LNCaP clone FGC (cell line): ENCODE data around the gene CCDC157.

Experiments used
- DNase-seq: peaks from one replicate; pipeline ENCODE4 v3.0.0-alpha.2; 2011; ENCODE audit warnings: low read depth
- H3K4me3 ChIP-seq: 2 replicates; pipeline ENCODE4 v1.5.1; 2011; ENCODE audit warnings: mild to moderate bottlenecking, low read depth, low read length, control low read depth
- TF ChIP-seq, protein P1 (sequence below): IDR thresholded peaks from 2 replicates; pipeline ENCODE4 v1.5.1; 2012; ENCODE audit warnings: mild to moderate bottlenecking; ENCODE audit not compliant: control insufficient read depth, insufficient read depth; ENCODE audit errors: extremely low read depth

CCDC157 gene

DNA sequence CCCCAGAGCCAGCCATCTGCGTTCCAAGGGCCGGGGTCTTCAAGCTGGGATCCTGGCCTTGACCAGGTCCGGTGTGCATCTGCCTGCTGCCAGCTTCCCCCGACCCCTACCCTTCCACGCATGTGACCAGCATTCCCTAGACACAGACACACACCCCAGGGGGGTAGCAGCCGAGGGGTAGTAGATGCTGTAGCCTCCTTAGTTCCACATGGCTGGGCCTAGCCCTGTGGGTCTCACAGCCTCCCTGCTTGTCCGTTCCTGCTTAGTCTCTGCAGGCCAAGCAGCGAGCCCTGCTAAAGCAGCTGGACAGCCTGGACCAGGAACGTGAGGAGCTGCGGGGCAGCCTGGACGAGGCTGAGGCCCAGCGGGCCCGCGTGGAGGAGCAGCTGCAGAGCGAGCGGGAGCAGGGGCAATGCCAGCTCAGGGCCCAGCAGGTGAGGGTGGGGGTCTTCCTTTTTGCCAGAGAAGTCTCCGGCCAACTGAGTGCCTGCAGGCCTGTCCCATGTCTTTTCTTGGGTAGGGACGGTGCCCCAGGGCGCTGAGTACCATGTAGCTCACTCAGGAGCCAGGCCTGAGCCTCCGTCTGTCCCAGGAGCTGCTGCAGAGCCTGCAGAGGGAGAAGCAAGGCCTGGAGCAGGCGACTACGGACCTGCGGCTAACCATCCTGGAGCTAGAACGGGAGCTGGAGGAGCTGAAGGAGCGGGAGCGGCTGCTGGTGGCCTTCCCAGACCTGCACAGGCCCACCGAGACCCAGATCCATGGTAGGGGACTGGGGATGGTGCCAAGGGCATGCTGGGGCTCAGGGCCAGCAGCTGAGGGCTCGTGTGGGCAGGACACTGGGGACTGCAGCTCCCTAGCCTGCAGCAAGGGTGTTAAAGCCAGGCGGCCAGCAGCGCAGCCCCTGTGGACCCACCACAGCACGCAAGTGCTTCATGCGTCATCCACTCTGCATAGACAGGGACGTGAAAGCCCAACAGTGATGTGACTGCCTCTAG, 16.8 kb downstream of the CCDC157 start:
- DNase-seq: no peak
- TF ChIP-seq, protein P1, sequence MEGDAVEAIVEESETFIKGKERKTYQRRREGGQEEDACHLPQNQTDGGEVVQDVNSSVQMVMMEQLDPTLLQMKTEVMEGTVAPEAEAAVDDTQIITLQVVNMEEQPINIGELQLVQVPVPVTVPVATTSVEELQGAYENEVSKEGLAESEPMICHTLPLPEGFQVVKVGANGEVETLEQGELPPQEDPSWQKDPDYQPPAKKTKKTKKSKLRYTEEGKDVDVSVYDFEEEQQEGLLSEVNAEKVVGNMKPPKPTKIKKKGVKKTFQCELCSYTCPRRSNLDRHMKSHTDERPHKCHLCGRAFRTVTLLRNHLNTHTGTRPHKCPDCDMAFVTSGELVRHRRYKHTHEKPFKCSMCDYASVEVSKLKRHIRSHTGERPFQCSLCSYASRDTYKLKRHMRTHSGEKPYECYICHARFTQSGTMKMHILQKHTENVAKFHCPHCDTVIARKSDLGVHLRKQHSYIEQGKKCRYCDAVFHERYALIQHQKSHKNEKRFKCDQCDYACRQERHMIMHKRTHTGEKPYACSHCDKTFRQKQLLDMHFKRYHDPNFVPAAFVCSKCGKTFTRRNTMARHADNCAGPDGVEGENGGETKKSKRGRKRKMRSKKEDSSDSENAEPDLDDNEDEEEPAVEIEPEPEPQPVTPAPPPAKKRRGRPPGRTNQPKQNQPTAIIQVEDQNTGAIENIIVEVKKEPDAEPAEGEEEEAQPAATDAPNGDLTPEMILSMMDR: no peak
- no peak overlapping the region for H3K4me3 ChIP-seq

DNA sequence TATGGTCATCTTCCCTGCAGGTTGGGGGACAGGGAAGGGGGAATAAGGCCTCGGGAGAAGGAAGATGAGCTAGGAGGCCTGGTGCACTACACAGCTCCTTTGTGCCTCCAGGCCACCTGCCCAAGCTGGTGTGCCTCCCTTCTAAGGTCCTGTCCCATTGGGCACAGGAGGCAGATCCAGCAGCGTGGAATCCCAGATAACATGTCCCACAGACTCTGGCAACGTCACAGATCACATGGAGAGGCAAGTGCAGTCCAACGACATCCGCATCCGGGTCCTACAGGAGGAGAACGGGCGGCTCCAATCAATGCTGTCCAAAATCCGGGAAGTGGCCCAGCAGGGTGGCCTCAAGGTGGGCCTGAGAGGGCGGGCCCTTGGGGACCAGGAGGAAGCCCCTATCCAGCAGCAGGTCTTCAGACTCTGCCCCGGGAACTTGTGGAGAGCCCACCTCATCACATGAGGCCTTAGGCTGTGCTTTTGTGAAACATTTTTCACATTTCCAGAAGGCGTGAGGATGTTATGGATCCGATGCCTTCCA, 18.6 kb downstream of the CCDC157 start:
- no peak for DNase-seq
- H3K4me3 ChIP-seq: no peak overlapping the region
- TF ChIP-seq, protein P1: no peak

DNA sequence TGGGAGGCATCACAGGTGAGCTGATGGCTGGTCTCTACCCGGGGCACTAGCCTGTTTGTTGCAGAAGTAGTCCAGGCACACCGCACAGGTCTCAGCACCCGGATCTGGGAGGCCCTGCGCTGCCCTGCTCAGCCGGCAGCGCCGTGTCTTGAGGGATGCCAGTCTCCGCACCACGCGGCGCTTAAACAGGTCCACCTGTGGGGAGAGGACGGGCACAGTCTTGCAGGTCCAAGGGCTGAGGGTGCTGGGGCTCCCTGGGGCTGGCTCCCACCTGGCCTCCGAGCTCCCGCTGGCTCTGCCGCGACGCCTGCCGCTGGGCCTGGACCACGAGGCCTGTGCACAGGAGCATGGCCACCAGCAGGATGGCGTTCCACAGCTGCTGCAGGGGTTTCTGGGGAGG, 23.2 kb downstream of the CCDC157 start:
- no peak for DNase-seq
- TF ChIP-seq, protein P1: no peak
- no peak overlapping the region for H3K4me3 ChIP-seq

DNA sequence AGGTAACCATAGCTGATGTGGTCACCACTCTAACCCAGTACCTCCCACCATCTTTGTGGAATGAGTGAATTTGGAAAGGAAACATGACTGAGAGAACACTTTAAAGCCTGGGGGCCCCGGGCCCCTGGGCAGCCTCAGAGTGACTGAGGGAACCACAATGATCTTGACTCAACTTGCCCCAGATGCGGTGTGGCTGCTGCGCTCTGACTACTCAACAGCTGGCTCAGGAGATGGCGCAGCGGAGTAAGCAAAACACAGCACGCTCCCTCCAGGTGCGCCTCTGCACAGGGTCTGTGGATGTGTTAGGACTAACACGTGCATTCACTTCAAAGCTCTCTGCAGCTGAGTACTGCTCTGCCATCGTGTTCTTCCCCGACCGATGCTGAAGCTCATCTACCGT, 24.5 kb downstream of the CCDC157 start:
- H3K4me3 ChIP-seq: no peak overlapping the region
- TF ChIP-seq, protein P1: no peak

DNA sequence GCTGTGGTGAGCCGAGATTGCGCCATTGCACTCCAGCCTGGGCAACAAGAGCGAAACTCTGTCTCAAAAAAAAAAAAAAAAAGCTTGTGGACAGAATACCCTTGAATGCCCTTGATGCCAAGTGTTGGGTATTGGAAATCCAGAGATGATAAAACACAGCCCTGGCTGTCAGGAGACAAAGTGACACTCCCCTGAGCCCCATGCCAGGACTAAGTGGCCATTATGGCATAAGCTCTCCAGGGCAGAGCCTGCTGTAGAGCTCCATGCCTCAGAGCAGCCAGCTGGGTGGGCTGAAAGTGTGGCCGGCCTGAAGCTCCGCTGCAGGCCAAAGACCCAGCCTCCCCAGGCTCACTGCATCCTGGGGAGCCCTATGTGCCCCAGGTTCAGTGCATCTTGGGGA, 25.5 kb downstream of the CCDC157 start:
- TF ChIP-seq, protein P1: no peak
- no peak for DNase-seq
- no peak overlapping the region for H3K4me3 ChIP-seq

More for the DNA sequence above, 24.5 kb downstream of the CCDC157 start:
- DNase-seq: no peak

DNA sequence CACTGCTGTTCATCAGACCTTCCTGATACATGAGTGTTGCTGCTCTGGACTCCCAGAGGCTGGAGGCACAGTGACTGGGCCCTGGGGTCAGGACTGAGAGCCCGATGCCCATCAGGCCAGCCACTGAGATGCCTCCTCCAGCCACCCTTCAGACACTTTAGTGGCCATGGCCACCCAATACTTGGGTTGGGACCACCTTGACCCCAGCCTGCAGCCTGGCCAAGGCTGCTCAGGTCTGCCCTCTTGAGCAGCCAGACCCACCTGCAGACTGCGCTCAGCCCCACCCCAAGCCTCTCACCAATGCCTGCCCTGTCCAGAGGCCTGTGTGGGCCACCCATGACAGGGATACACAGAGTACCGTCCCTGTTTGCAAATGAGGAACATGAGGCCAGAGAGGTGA, 26.3 kb downstream of the CCDC157 start:
- TF ChIP-seq, protein P1: no peak
- H3K4me3 ChIP-seq: no peak overlapping the region
- no peak for DNase-seq
